Neural cell (in vitro differentiated cells): Measurements from ENCODE around the gene GPRIN3.

Source experiments
- POLR2AphosphoS5 ChIP-seq: IDR thresholded peaks from 2 replicates; pipeline ENCODE4 v1.6.1; 2012
- TF ChIP-seq, protein P1 (sequence below): fragments of 450-650 bp; IDR thresholded peaks from 2 replicates; pipeline ENCODE4 v1.5.1; 2014; ENCODE audit warnings: antibody characterized with exemption, mild to moderate bottlenecking, moderate library complexity; ENCODE audit not compliant: poor library complexity, severe bottlenecking

DNA sequence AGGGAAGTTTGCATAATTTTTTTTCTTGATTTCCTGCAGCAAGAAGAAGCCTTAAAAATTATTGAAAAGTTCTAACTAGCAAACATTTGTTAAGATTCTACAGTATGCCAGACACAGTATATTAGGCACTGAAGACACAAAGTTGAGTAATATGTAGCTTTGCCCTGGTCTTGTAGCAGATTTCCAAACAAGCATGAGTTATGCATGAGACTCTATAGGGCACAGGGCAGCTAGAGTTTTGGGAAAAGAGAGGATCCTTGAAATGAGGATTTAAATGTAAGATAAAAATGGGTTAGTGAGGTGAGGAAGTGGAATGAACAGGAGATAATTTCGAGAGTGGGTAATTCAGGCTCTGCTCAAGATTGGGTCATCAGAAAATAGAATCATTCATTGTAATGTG is 8.6 kb upstream of the GPRIN3 start:
- TF ChIP-seq, protein P1, sequence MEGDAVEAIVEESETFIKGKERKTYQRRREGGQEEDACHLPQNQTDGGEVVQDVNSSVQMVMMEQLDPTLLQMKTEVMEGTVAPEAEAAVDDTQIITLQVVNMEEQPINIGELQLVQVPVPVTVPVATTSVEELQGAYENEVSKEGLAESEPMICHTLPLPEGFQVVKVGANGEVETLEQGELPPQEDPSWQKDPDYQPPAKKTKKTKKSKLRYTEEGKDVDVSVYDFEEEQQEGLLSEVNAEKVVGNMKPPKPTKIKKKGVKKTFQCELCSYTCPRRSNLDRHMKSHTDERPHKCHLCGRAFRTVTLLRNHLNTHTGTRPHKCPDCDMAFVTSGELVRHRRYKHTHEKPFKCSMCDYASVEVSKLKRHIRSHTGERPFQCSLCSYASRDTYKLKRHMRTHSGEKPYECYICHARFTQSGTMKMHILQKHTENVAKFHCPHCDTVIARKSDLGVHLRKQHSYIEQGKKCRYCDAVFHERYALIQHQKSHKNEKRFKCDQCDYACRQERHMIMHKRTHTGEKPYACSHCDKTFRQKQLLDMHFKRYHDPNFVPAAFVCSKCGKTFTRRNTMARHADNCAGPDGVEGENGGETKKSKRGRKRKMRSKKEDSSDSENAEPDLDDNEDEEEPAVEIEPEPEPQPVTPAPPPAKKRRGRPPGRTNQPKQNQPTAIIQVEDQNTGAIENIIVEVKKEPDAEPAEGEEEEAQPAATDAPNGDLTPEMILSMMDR = no peak
- no peak for TF ChIP-seq POLR2AphosphoS5
